ENCODE data around the gene ESRRG. TPM values are rescaled to one million over a fixed set of nuclear protein-coding genes. Genes with fewer than 3 reads are reported as not detected.
A peak's percentile ranks its signal among the peaks of the same experiment; 100 is the strongest.

Gene ESRRG
- total RNA-seq, 1 donor from 2014 or later = 9.6 TPM

GRCh38 chr1:216690603-216691002, 32.6 kb downstream of the ESRRG start:
- no peaks in the 10 kb centered on the region for H3K9me3 Mint-ChIP-seq (ENCODE audit: low read depth)
- TF ChIP-seq, protein P1, sequence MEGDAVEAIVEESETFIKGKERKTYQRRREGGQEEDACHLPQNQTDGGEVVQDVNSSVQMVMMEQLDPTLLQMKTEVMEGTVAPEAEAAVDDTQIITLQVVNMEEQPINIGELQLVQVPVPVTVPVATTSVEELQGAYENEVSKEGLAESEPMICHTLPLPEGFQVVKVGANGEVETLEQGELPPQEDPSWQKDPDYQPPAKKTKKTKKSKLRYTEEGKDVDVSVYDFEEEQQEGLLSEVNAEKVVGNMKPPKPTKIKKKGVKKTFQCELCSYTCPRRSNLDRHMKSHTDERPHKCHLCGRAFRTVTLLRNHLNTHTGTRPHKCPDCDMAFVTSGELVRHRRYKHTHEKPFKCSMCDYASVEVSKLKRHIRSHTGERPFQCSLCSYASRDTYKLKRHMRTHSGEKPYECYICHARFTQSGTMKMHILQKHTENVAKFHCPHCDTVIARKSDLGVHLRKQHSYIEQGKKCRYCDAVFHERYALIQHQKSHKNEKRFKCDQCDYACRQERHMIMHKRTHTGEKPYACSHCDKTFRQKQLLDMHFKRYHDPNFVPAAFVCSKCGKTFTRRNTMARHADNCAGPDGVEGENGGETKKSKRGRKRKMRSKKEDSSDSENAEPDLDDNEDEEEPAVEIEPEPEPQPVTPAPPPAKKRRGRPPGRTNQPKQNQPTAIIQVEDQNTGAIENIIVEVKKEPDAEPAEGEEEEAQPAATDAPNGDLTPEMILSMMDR (IDR thresholded peaks at IDR 0.05; ENCODE audit: unreplicated experiment) = no peak
- peaks cover 26% of the 10 kb centered on the region for H3K4me1 Mint-ChIP-seq (ENCODE audit: low read depth)
- no peak overlapping the region for H3K4me3 Mint-ChIP-seq (ENCODE audit: low read depth)
- peaks cover 8% of the 10 kb centered on the region for H3K27me3 Mint-ChIP-seq
- no peak for DNase-seq (ENCODE audit: low spot score, unreplicated experiment)
- no peaks in the 10 kb centered on the region for H3K36me3 Mint-ChIP-seq (ENCODE audit: insufficient read depth)
- no peak overlapping the region for H3K27ac Mint-ChIP-seq

- DNase-seq (ENCODE audit: low spot score, unreplicated experiment) = no peak
- no peak overlapping the region for H3K4me3 Mint-ChIP-seq (ENCODE audit: low read depth)
- H3K9me3 Mint-ChIP-seq (ENCODE audit: low read depth) = no peaks in the 10 kb centered on the region
- H3K4me1 Mint-ChIP-seq (ENCODE audit: low read depth) = peaks cover 35% of the 10 kb centered on the region
- no peaks in the 10 kb centered on the region for H3K36me3 Mint-ChIP-seq (ENCODE audit: insufficient read depth)
- no peak overlapping the region for H3K27ac Mint-ChIP-seq
- H3K27me3 Mint-ChIP-seq = peaks cover 8% of the 10 kb centered on the region
- TF ChIP-seq, protein P1 (IDR thresholded peaks at IDR 0.05; ENCODE audit: unreplicated experiment) = no peak
Measured at GRCh38 chr1:216688127-216688657, 35.0 kb downstream of the ESRRG start.

GRCh38 chr1:216686860-216687766, 36.1 kb downstream of the ESRRG start:
- Mint-ChIP-seq H3K4me1 (ENCODE audit: low read depth) (peaks cover 35% of the 10 kb centered on the region), H3K4me3 (ENCODE audit: low read depth) (peak overlapping the region; percentile 7), H3K9me3 (ENCODE audit: low read depth) (no peaks in the 10 kb centered on the region), H3K36me3 (ENCODE audit: insufficient read depth) (no peaks in the 10 kb centered on the region), H3K27me3 (peaks cover 8% of the 10 kb centered on the region), H3K27ac (no peak overlapping the region)
- no peak for DNase-seq (ENCODE audit: low spot score, unreplicated experiment)
- TF ChIP-seq, protein P1 (IDR thresholded peaks at IDR 0.05; ENCODE audit: unreplicated experiment) = no peak

- peaks cover 1% of the 10 kb centered on the region for H3K27me3 Mint-ChIP-seq
- TF ChIP-seq, protein P1 (IDR thresholded peaks at IDR 0.05; ENCODE audit: unreplicated experiment) = no peak
- no peaks in the 10 kb centered on the region for H3K36me3 Mint-ChIP-seq (ENCODE audit: insufficient read depth)
Measured at GRCh38 chr1:216682752-216683151, 40.5 kb downstream of the ESRRG start.

GRCh38 chr1:216679108-216679507, 44.1 kb downstream of the ESRRG start:
- no peak overlapping the region for H3K4me3 Mint-ChIP-seq (ENCODE audit: low read depth)
- peaks cover 3% of the 10 kb centered on the region for H3K4me1 Mint-ChIP-seq (ENCODE audit: low read depth)
- peaks cover 5% of the 10 kb centered on the region for H3K36me3 Mint-ChIP-seq (ENCODE audit: insufficient read depth)
- H3K27me3 Mint-ChIP-seq = no peaks in the 10 kb centered on the region
- H3K27ac Mint-ChIP-seq = no peak overlapping the region
- no peaks in the 10 kb centered on the region for H3K9me3 Mint-ChIP-seq (ENCODE audit: low read depth)
- no peak for DNase-seq (ENCODE audit: low spot score, unreplicated experiment)
- TF ChIP-seq, protein P1 (IDR thresholded peaks at IDR 0.05; ENCODE audit: unreplicated experiment) = no peak

More at GRCh38 chr1:216682752-216683151, 40.5 kb downstream of the ESRRG start:
- no peak for DNase-seq (ENCODE audit: low spot score, unreplicated experiment)
- no peak overlapping the region for H3K27ac Mint-ChIP-seq
- no peaks in the 10 kb centered on the region for H3K9me3 Mint-ChIP-seq (ENCODE audit: low read depth)
- H3K4me1 Mint-ChIP-seq (ENCODE audit: low read depth) = peaks cover 28% of the 10 kb centered on the region
- H3K4me3 Mint-ChIP-seq (ENCODE audit: low read depth) = no peak overlapping the region
